ENCODE results near the gene ORM2. TPM values are rescaled to one million over a fixed set of nuclear protein-coding genes. Genes with fewer than 3 reads are reported as not detected.
A peak's percentile ranks its signal among the peaks of the same experiment; 100 is the strongest.

The ORM2 gene
- total RNA-seq, 4 donors from 2014 or later: 9.5 TPM; not detected in 3

- Histone ChIP-seq H3K36me3 (peaks cover 10% of the 10 kb centered on the region), H3K27ac (no peak overlapping the region), H3K27me3 (no peaks in the 10 kb centered on the region), H3K4me3 (no peak overlapping the region), H3K4me1 (no peaks in the 10 kb centered on the region), H3K9me3 (no peaks in the 10 kb centered on the region)
- whole genome bisulfite sequencing: 95% methylated on average over 12 of the region's 13 CpGs
- TF ChIP-seq POLR2A (IDR thresholded peaks at IDR 0.05) (no peak), EP300 (IDR thresholded peaks at IDR 0.05) (no peak), POLR2AphosphoS5 (IDR thresholded peaks at IDR 0.05) (no peak)
- TF ChIP-seq, protein P1, sequence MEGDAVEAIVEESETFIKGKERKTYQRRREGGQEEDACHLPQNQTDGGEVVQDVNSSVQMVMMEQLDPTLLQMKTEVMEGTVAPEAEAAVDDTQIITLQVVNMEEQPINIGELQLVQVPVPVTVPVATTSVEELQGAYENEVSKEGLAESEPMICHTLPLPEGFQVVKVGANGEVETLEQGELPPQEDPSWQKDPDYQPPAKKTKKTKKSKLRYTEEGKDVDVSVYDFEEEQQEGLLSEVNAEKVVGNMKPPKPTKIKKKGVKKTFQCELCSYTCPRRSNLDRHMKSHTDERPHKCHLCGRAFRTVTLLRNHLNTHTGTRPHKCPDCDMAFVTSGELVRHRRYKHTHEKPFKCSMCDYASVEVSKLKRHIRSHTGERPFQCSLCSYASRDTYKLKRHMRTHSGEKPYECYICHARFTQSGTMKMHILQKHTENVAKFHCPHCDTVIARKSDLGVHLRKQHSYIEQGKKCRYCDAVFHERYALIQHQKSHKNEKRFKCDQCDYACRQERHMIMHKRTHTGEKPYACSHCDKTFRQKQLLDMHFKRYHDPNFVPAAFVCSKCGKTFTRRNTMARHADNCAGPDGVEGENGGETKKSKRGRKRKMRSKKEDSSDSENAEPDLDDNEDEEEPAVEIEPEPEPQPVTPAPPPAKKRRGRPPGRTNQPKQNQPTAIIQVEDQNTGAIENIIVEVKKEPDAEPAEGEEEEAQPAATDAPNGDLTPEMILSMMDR (IDR thresholded peaks at IDR 0.05): no peak
- DNase-seq (ENCODE audit: low spot score in 2 of 2): peak; percentile 43 to 59
These were observed 21.2 kb upstream of the ORM2 start for GRCh38 chr9:114308361-114308950.

GRCh38 chr9:114309096-114309495 is 20.6 kb upstream of the ORM2 start:
- no peaks in the 10 kb centered on the region for H3K27me3 ChIP-seq
- H3K4me1 ChIP-seq: no peaks in the 10 kb centered on the region
- WGBS: 91% methylated on average over 12 of the region's 13 CpGs
- DNase-seq (ENCODE audit: low spot score in 2 of 2): peak in 1 of 2 donors; percentile 61
- H3K4me3 ChIP-seq: no peak overlapping the region
- H3K36me3 ChIP-seq: peaks cover 10% of the 10 kb centered on the region
- TF ChIP-seq POLR2AphosphoS5 (IDR thresholded peaks at IDR 0.05): no peak
- no peak for TF ChIP-seq POLR2A (IDR thresholded peaks at IDR 0.05)
- H3K9me3 ChIP-seq: no peaks in the 10 kb centered on the region
- no peak overlapping the region for H3K27ac ChIP-seq

DNA sequence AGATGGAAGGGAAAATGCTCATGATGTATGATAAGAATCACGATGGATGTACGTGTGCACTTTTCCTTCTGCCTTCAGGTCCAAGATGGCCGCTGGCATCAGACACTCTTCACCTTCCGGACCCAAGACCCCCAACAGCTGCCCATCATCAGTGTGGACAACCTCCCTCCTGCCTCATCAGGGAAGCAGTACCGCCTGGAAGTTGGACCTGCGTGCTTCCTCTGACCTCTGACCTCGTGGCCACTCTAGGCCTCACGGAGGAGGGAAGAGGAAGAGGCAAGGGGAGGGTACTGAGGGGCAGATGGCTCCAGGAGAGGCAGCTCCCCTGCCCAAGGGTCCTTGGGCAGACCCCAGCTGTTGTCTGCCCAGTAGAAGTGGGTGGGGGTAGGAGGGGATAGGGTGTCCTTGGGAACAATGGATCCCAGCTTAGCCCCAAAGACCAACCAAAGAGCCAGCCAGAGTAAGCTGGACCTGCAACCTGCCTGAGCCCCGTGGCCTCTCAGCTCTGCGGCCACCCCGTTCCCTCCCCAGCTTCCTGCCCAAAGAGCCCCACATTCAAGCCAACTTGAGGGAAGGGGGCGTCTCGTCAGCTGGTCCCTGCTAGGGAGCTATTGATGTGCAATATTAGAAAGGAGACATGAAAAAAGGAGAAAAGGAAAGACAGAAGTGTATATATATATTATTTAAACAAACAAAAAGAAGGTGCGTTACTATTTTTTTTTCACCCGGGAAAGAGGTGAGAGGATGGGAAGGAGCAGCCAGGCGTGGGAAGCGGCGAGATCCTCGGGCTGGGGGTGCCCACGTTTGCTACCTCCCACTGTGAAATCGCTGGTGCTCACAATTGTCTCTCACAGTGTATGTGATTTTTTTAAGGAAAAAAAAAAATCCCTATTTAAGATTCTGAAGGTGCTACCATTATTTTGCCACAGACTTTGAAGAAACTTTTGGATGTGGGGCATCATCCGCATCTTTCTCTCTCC is 18.9 kb upstream of the ORM2 start:
- H3K27me3 ChIP-seq: no peaks in the 10 kb centered on the region
- H3K36me3 ChIP-seq: peaks cover 10% of the 10 kb centered on the region
- 89% methylated on average over 22 of the region's 22 CpGs for WGBS
- H3K4me3 ChIP-seq: no peak overlapping the region
- DNase-seq (ENCODE audit: low spot score in 2 of 2): peak in 1 of 2 donors; percentile 72
- no peaks in the 10 kb centered on the region for H3K9me3 ChIP-seq
- no peaks in the 10 kb centered on the region for H3K4me1 ChIP-seq
- TF ChIP-seq POLR2A (IDR thresholded peaks at IDR 0.05) (no peak), EP300 (IDR thresholded peaks at IDR 0.05) (no peak), POLR2AphosphoS5 (IDR thresholded peaks at IDR 0.05) (no peak)
- TF ChIP-seq, protein P1 (IDR thresholded peaks at IDR 0.05): no peak
- H3K27ac ChIP-seq: no peak overlapping the region

GRCh38 chr9:114311571-114312512 is 17.8 kb upstream of the ORM2 start:
- WGBS: 94% methylated on average over 28 of the region's 28 CpGs

DNA sequence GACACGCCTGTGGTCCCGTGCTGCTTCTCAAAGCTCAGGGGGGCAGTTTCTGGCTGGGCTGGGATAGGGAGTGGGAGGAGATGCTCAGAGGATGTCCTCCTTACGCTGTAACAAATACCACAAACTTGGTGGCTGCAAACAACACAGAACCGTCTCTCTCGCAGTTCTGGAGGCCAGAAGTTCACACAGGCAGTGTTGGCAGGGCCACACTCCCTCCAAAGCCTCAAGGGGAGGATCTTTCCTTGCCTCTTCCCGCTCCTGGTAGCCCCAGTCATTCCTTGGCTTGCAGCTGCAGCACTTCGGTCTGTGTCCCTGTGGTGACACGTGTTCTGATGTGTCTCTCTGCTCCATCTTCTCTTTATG is 17.2 kb upstream of the ORM2 start:
- DNase-seq (ENCODE audit: low spot score in 2 of 2): peak in 1 of 2 donors; percentile 38
- H3K27ac ChIP-seq: no peak overlapping the region
- no peak overlapping the region for H3K4me3 ChIP-seq
- TF ChIP-seq POLR2A (IDR thresholded peaks at IDR 0.05) (no peak), EP300 (IDR thresholded peaks at IDR 0.05) (no peak), POLR2AphosphoS5 (IDR thresholded peaks at IDR 0.05) (no peak)
- TF ChIP-seq, protein P1 (IDR thresholded peaks at IDR 0.05): no peak
- no peaks in the 10 kb centered on the region for H3K4me1 ChIP-seq
- H3K27me3 ChIP-seq: no peaks in the 10 kb centered on the region
- no peaks in the 10 kb centered on the region for H3K9me3 ChIP-seq
- H3K36me3 ChIP-seq: peaks cover 10% of the 10 kb centered on the region
- WGBS: 69% methylated on average over 8 of the region's 8 CpGs

More at GRCh38 chr9:114311571-114312512, 17.8 kb upstream of the ORM2 start:
- no peak overlapping the region for H3K27ac ChIP-seq
- peak in 1 of 2 donors; percentile 70 for DNase-seq (ENCODE audit: low spot score in 2 of 2)
- no peaks in the 10 kb centered on the region for H3K27me3 ChIP-seq
- H3K36me3 ChIP-seq: peaks cover 10% of the 10 kb centered on the region
- TF ChIP-seq POLR2A (IDR thresholded peaks at IDR 0.05): no peak
- TF ChIP-seq, protein P1 (IDR thresholded peaks at IDR 0.05): no peak
- TF ChIP-seq POLR2AphosphoS5 (IDR thresholded peaks at IDR 0.05): no peak
- TF ChIP-seq EP300 (IDR thresholded peaks at IDR 0.05): no peak
- no peaks in the 10 kb centered on the region for H3K4me1 ChIP-seq
- H3K9me3 ChIP-seq: no peaks in the 10 kb centered on the region
- no peak overlapping the region for H3K4me3 ChIP-seq

All from suprapubic skin (tissue), 4 donors.